GM12878 (cell line): ENCODE results near the gene PDCD11. TPM values are rescaled to one million over a fixed set of nuclear protein-coding genes. Genes with fewer than 3 reads are reported as not detected.

Experiments used
- BHLHE40 ChIP-seq, 2 experiments: fragments of 450-650 bp in 1 of 2; IDR thresholded peaks; 2 replicates each; pipeline ENCODE4 v1.6.1; 2011 to 2017; ENCODE audit warnings: low read depth in 2 of 2, borderline replicate concordance in 1 of 2, improper control_type of control experiment in 1 of 2, low read length in 1 of 2, mild to moderate bottlenecking in 1 of 2
- CBX3 ChIP-seq: fragments of 200-600 bp; sonication (generic); IDR thresholded peaks from 2 replicates; pipeline ENCODE4 v1.6.1; 2016; ENCODE audit warnings: low read depth, borderline replicate concordance
- FOS ChIP-seq: IDR thresholded peaks from 3 replicates; pipeline ENCODE4 v1.6.1; 2011; ENCODE audit warnings: borderline replicate concordance; ENCODE audit not compliant: insufficient read length; ENCODE audit errors: extremely low read depth
- KAT2A ChIP-seq: conservative IDR thresholded peaks from 2 replicates; pipeline ENCODE4 v1.6.1; 2011; ENCODE audit warnings: low read depth, low read length; ENCODE audit not compliant: control insufficient read depth
- NFYA ChIP-seq: IDR thresholded peaks from 2 replicates; pipeline ENCODE4 v1.6.1; 2011; ENCODE audit warnings: low read depth, mild to moderate bottlenecking, low read length, improper control_type of control experiment, borderline replicate concordance
- RBBP5 ChIP-seq: fragments of 200-600 bp; sonication (generic); conservative IDR thresholded peaks from 2 replicates; pipeline ENCODE4 v1.6.1; 2016
- SIN3A ChIP-seq: IDR thresholded peaks from 2 replicates; pipeline ENCODE4 v1.6.1; 2012; ENCODE audit warnings: low read depth, low read length, improper control_type of control experiment
- SRF ChIP-seq, 2 experiments: IDR thresholded peaks; 2 replicates each; pipeline ENCODE4 v1.6.1; 2011; ENCODE audit warnings: low read depth in 2 of 2, low read length in 2 of 2, mild to moderate bottlenecking in 1 of 2, moderate library complexity in 1 of 2
- STAT1 ChIP-seq: fragments of 450-650 bp; conservative IDR thresholded peaks from 2 replicates; pipeline ENCODE4 v1.6.1; 2014; ENCODE audit warnings: antibody characterized with exemption, mild to moderate bottlenecking
- TCF12 ChIP-seq: IDR thresholded peaks from 2 replicates; pipeline ENCODE4 v1.6.1; 2011; ENCODE audit warnings: low read depth, mild to moderate bottlenecking, low read length
- TCF3 ChIP-seq: IDR thresholded peaks from 2 replicates; pipeline ENCODE4 v1.6.1; 2012; ENCODE audit warnings: low read depth, mild to moderate bottlenecking, low read length, borderline replicate concordance; ENCODE audit not compliant: insufficient read depth
- polyA plus RNA-seq, 11 experiments: library from polyadenylated mRNA; depleted of rRNA in 4 of 11; unstranded in 6 of 11; stranded (reverse) in 5 of 11; fragments of >200 nt; fragmentation: Nextera tagmentation in 4 of 11; fragmentation: Illumina TruSeq in 1 of 11; extraction: Ambion mirVana in 4 of 11; extraction: Trizol in 1 of 11; gene quantifications; 1 replicate in 1 of 11; 2 replicates in 10 of 11; pipeline versions ENCODE4 v1.2.1 to v1.2.3, GENCODE V29; 2011 to 2016; ENCODE audit warnings: inconsistent platforms in 2 of 11, missing spikeins in 2 of 11, low read depth in 1 of 11
- total RNA-seq, 4 experiments: library from RNA; depleted of rRNA in 3 of 4; stranded (reverse); fragments of >200 nt in 3 of 4; fragmentation: Illumina TruSeq in 1 of 4; extraction: Trizol in 1 of 4; gene quantifications; 2 replicates each; pipeline versions ENCODE4 v1.2.1 to v1.2.3, GENCODE V29; 2013 to 2021
- TF ChIP-seq, protein P1 (sequence below): IDR thresholded peaks from 2 replicates; pipeline ENCODE4 v1.6.1; 2011; ENCODE audit warnings: low read depth, mild to moderate bottlenecking, low read length, moderate library complexity, borderline replicate concordance; ENCODE audit errors: extremely low read depth
- TF ChIP-seq, protein P2 (sequence below): fragments of 450-650 bp; IDR thresholded peaks from 2 replicates; pipeline ENCODE4 v1.6.1; 2018; ENCODE audit warnings: mild to moderate bottlenecking, low read depth, moderate library complexity; ENCODE audit not compliant: partially characterized antibody
- TF ChIP-seq, protein P3 (sequence below), 3 experiments: IDR thresholded peaks in 2 of 3; conservative IDR thresholded peaks in 1 of 3; 2 replicates each; pipeline ENCODE4 v1.5.1; 2011; ENCODE audit warnings: low read depth in 3 of 3, low read length in 3 of 3, mild to moderate bottlenecking in 3 of 3, control low read depth in 2 of 3, moderate library complexity in 2 of 3, inconsistent platforms in 1 of 3, mixed read lengths in 1 of 3; ENCODE audit not compliant: control insufficient read depth in 2 of 3, insufficient read depth in 1 of 3; ENCODE audit errors: extremely low read depth in 1 of 3
- TF ChIP-seq, protein P4 (sequence below): fragments of 450-650 bp; IDR thresholded peaks from 2 replicates; pipeline ENCODE4 v1.6.1; 2017; ENCODE audit warnings: antibody characterized with exemption, mild to moderate bottlenecking, moderate library complexity
- TF ChIP-seq, protein P5 (sequence below): fragments of 450-650 bp; IDR thresholded peaks from 2 replicates; pipeline ENCODE4 v1.6.1; 2017; ENCODE audit warnings: borderline replicate concordance
- TF ChIP-seq, protein P6 (sequence below): fragments of 450-650 bp; IDR thresholded peaks from 2 replicates; pipeline ENCODE4 v1.6.1; 2017; ENCODE audit warnings: low read depth, mild to moderate bottlenecking, moderate library complexity

Gene PDCD11
- total and polyA plus RNA-seq, 10 of the 15 experiments (the other 5 are each of a cell fraction or from before 2014, with no cell fraction given), result 13.9 to 69.7 (median 44.8) TPM

DNA sequence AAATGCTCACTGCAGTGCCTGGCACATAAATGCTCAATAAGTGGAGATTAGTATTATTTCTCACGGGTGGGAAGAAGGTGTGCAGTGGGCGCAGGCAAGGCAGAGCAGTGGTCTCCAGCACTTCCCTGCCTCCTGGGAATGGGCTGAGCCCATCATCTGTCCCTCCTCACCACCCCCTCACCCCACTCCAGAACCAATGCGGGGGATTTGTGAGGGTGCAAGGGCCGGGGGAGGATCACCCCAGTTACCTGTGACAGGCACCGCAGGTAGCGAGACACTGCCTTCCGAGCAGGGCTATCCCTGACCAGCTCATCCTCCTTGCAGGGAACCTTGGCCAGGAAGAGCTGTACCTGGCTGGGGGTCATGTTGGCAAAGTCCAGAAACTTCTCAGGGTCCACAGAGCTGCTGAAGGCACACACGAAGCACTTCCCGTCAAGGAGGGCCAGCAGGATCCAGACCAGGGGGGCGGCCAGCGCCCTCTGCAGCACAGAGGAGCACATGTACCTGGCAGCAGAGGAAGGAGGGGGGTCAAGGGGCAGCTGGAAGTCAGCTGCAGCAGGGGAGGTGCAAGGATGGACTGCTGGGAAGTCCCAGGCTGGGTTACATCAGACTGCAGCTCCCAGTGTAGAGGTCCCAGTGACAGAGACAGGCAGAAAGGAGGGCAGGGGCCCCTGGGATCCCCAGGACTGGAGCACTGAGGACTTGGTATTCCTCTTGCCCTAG, 79.8 kb downstream of the PDCD11 start (continued):
- TF ChIP-seq, protein P1, sequence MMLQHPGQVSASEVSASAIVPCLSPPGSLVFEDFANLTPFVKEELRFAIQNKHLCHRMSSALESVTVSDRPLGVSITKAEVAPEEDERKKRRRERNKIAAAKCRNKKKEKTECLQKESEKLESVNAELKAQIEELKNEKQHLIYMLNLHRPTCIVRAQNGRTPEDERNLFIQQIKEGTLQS, result no peak
- TF ChIP-seq, protein P2, sequence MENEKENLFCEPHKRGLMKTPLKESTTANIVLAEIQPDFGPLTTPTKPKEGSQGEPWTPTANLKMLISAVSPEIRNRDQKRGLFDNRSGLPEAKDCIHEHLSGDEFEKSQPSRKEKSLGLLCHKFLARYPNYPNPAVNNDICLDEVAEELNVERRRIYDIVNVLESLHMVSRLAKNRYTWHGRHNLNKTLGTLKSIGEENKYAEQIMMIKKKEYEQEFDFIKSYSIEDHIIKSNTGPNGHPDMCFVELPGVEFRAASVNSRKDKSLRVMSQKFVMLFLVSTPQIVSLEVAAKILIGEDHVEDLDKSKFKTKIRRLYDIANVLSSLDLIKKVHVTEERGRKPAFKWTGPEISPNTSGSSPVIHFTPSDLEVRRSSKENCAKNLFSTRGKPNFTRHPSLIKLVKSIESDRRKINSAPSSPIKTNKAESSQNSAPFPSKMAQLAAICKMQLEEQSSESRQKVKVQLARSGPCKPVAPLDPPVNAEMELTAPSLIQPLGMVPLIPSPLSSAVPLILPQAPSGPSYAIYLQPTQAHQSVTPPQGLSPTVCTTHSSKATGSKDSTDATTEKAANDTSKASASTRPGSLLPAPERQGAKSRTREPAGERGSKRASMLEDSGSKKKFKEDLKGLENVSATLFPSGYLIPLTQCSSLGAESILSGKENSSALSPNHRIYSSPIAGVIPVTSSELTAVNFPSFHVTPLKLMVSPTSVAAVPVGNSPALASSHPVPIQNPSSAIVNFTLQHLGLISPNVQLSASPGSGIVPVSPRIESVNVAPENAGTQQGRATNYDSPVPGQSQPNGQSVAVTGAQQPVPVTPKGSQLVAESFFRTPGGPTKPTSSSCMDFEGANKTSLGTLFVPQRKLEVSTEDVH, result no peak
- TF ChIP-seq SRF (IDR thresholded peaks at IDR 0.05; ENCODE audit: low read depth in 2 of 2, low read length in 2 of 2) (no peak), KAT2A (no peak), RBBP5 (no peak), BHLHE40 (IDR thresholded peaks at IDR 0.05; ENCODE audit: borderline replicate concordance in 1 of 2, low read depth in 2 of 2, low read length in 1 of 2) (peak; percentile 53 to 59; a peak in 2 of 4 replicates), NFYA (no peak), TCF12 (peak; percentile 68; the same call in 1 of the 2 replicates), TCF3 (no peak), STAT1 (no peak), FOS (no peak), CBX3 (no peak), SIN3A (no peak)
- TF ChIP-seq, protein P3, sequence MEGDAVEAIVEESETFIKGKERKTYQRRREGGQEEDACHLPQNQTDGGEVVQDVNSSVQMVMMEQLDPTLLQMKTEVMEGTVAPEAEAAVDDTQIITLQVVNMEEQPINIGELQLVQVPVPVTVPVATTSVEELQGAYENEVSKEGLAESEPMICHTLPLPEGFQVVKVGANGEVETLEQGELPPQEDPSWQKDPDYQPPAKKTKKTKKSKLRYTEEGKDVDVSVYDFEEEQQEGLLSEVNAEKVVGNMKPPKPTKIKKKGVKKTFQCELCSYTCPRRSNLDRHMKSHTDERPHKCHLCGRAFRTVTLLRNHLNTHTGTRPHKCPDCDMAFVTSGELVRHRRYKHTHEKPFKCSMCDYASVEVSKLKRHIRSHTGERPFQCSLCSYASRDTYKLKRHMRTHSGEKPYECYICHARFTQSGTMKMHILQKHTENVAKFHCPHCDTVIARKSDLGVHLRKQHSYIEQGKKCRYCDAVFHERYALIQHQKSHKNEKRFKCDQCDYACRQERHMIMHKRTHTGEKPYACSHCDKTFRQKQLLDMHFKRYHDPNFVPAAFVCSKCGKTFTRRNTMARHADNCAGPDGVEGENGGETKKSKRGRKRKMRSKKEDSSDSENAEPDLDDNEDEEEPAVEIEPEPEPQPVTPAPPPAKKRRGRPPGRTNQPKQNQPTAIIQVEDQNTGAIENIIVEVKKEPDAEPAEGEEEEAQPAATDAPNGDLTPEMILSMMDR (IDR thresholded peaks at IDR 0.05 in 2 of 3, conservative IDR thresholded peaks at IDR 0.05 in 1 of 3; ENCODE audit: control insufficient read depth in 2 of 3, extremely low read depth in 1 of 3, insufficient read depth in 1 of 3, low read depth in 3 of 3, low read length in 3 of 3), result peak; percentile 55 to 80 (median 67)
- TF ChIP-seq, protein P4, sequence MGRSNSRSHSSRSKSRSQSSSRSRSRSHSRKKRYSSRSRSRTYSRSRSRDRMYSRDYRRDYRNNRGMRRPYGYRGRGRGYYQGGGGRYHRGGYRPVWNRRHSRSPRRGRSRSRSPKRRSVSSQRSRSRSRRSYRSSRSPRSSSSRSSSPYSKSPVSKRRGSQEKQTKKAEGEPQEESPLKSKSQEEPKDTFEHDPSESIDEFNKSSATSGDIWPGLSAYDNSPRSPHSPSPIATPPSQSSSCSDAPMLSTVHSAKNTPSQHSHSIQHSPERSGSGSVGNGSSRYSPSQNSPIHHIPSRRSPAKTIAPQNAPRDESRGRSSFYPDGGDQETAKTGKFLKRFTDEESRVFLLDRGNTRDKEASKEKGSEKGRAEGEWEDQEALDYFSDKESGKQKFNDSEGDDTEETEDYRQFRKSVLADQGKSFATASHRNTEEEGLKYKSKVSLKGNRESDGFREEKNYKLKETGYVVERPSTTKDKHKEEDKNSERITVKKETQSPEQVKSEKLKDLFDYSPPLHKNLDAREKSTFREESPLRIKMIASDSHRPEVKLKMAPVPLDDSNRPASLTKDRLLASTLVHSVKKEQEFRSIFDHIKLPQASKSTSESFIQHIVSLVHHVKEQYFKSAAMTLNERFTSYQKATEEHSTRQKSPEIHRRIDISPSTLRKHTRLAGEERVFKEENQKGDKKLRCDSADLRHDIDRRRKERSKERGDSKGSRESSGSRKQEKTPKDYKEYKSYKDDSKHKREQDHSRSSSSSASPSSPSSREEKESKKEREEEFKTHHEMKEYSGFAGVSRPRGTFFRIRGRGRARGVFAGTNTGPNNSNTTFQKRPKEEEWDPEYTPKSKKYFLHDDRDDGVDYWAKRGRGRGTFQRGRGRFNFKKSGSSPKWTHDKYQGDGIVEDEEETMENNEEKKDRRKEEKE, result no peak
- TF ChIP-seq, protein P5, sequence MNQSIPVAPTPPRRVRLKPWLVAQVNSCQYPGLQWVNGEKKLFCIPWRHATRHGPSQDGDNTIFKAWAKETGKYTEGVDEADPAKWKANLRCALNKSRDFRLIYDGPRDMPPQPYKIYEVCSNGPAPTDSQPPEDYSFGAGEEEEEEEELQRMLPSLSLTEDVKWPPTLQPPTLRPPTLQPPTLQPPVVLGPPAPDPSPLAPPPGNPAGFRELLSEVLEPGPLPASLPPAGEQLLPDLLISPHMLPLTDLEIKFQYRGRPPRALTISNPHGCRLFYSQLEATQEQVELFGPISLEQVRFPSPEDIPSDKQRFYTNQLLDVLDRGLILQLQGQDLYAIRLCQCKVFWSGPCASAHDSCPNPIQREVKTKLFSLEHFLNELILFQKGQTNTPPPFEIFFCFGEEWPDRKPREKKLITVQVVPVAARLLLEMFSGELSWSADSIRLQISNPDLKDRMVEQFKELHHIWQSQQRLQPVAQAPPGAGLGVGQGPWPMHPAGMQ, result no peak
- TF ChIP-seq, protein P6, sequence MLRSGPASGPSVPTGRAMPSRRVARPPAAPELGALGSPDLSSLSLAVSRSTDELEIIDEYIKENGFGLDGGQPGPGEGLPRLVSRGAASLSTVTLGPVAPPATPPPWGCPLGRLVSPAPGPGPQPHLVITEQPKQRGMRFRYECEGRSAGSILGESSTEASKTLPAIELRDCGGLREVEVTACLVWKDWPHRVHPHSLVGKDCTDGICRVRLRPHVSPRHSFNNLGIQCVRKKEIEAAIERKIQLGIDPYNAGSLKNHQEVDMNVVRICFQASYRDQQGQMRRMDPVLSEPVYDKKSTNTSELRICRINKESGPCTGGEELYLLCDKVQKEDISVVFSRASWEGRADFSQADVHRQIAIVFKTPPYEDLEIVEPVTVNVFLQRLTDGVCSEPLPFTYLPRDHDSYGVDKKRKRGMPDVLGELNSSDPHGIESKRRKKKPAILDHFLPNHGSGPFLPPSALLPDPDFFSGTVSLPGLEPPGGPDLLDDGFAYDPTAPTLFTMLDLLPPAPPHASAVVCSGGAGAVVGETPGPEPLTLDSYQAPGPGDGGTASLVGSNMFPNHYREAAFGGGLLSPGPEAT, result 0 out of 2 replicates have a peak, but pooled peaks have one; percentile 15
